Right lobe of liver (tissue), 6 donors: ENCODE data around the gene SCNN1A. TPM values are rescaled to one million over a fixed set of nuclear protein-coding genes. Genes with fewer than 3 reads are reported as not detected.

Experiments used
- ATAC-seq, 4 donors: fragments of 200-7000 bp; cut with Tn5 transposase; one replicate each; pipeline ENCODE4 v1.9.1; 2020; ENCODE audit warnings: mild to moderate bottlenecking in 4 of 4, moderate library complexity in 4 of 4
- DNase-seq, 3 donors: peaks; one replicate each; pipeline ENCODE4 v3.0.0-alpha.2; 2020
- H3K27ac ChIP-seq, 3 donors: fragments of 200-600 bp; one replicate each; pipeline ENCODE4 v1.8.0; 2022
- H3K27me3 ChIP-seq, 2 donors: fragments of 200-600 bp; one replicate each; pipeline ENCODE4 v1.8.0; 2022
- H3K36me3 ChIP-seq, 4 donors: fragments of 200-600 bp; sonication (generic) in 1 of 4; one replicate each; pipeline versions ENCODE4 v1.5.1 to v1.8.0; 2017 to 2022; ENCODE audit warnings: control low read depth in 1 of 4
- H3K4me1 ChIP-seq, 4 donors: fragments of 200-600 bp; sonication (generic) in 1 of 4; one replicate each; pipeline versions ENCODE4 v1.5.1 to v1.8.0; 2017 to 2022; ENCODE audit warnings: control low read depth in 1 of 4
- H3K4me3 ChIP-seq, 3 donors: fragments of 200-600 bp; one replicate each; pipeline ENCODE4 v1.8.0; 2022
- H3K9me3 ChIP-seq, 4 donors: fragments of 200-600 bp; sonication (generic) in 1 of 4; one replicate each; pipeline versions ENCODE4 v1.5.1 to v1.8.0; 2017 to 2022; ENCODE audit warnings: control low read depth in 1 of 4
- CTCF ChIP-seq, 4 donors: fragments of 200-600 bp in 3 of 4; fragments of 450-650 bp in 1 of 4; IDR thresholded peaks; one replicate each; pipeline versions ENCODE4 v1.5.1 to v1.8.0; 2016 to 2022; ENCODE audit warnings: antibody characterized with exemption in 4 of 4, mild to moderate bottlenecking in 2 of 4
- POLR2A ChIP-seq: fragments of 450-650 bp; IDR thresholded peaks from one replicate; pipeline ENCODE4 v1.6.1; 2017; ENCODE audit warnings: antibody characterized with exemption, mild to moderate bottlenecking
- WGBS: methylation state at CpG from one replicate; pipeline ENCODE4 v1.1.6; 2018; ENCODE audit warnings: low coverage, low lambda C conversion rate; ENCODE audit not compliant: insufficient coverage; ENCODE audit errors: missing lambda C conversion rate; 5-methylcytosine and 5-hydroxymethylcytosine counted together
- intact Hi-C, 2 donors: fragments of 100-400 bp; cut with DNase I; formaldehyde crosslinking; loops; one replicate each; pipeline versions ENCODE4 v1.11.2 to v1.14.1; 2022
- total RNA-seq, 6 experiments: library from RNA; depleted of rRNA in 2 of 6; stranded (reverse); fragments of >200 nt in 2 of 6; fragmentation: NEBNext Ultra II Directional in 3 of 6; extraction: Animal tissue kit (Norgen Biotek cat#: 25700) in 3 of 6; gene quantifications; one replicate each; pipeline versions ENCODE4 v1.1.0 to v1.2.4, GENCODE V29; 2016 to 2023
- donor health status: DM: no; HTN: yes; CAD: no.
- donor health status: DM: no; HTN: no; CAD: no.
- donor health status: DM: no; HTN: no; CAD: no.
- donor health status: DM: no; HTN: yes; CAD: no.
- donor health status: DM: no; HTN: yes; CAD: no.

SCNN1A gene
- total RNA-seq, 6 experiments from 2014 or later: 2.1 to 9.5 (median 6.0) TPM

GRCh38 chr12:6333566-6333965, 41.8 kb downstream of the SCNN1A start:
- WGBS: 85% methylated on average over 5 of the region's 9 CpGs
- TF ChIP-seq POLR2A (no peak), CTCF (IDR thresholded peaks at IDR 0.05) (no peak)
- ATAC-seq (no peak), DNase-seq (no peak)
- H3K9me3 ChIP-seq: no peaks in the 10 kb centered on the region
- peaks cover 0 to 60% (median 44%) of the 10 kb centered on the region in 4 donors for H3K36me3 ChIP-seq
- H3K27ac ChIP-seq: peak overlapping the region; percentile 90 to 100 (median 97)
- H3K4me1 ChIP-seq: peaks cover 0 to 52% (median 19%) of the 10 kb centered on the region in 4 donors
- no peak overlapping the region for H3K4me3 ChIP-seq
- no peaks in the 10 kb centered on the region for H3K27me3 ChIP-seq
- intact Hi-C loops: loop anchor here (10.0 kb wide), 2 partner anchors 51 to 201 kb away; partner anchors contain the start of genes LTBR (in 2 of the 2) and GAPDH (in 1 of the 2)

- Histone ChIP-seq H3K4me1 (peaks cover 0 to 47% (median 19%) of the 10 kb centered on the region in 4 donors), H3K4me3 (no peak overlapping the region), H3K27ac (no peak overlapping the region), H3K9me3 (no peaks in the 10 kb centered on the region), H3K27me3 (no peaks in the 10 kb centered on the region), H3K36me3 (peaks cover 0 to 66% (median 48%) of the 10 kb centered on the region in 4 donors)
- 62% methylated on average over 7 of the region's 9 CpGs for WGBS
- no peak for DNase-seq
- intact Hi-C loops: loop anchor here (10.0 kb wide), 2 partner anchors 52 to 202 kb away; partner anchors contain the start of genes LTBR (in 2 of the 2) and GAPDH (in 1 of the 2)
- TF ChIP-seq POLR2A (no peak), CTCF (IDR thresholded peaks at IDR 0.05) (no peak)
- ATAC-seq: no peak
These were observed 42.3 kb downstream of the SCNN1A start for GRCh38 chr12:6333029-6333428.

- Histone ChIP-seq H3K36me3 (peaks cover 0 to 72% (median 51%) of the 10 kb centered on the region in 4 donors), H3K27ac (no peak overlapping the region), H3K27me3 (no peaks in the 10 kb centered on the region), H3K4me3 (no peak overlapping the region), H3K4me1 (peaks cover 0 to 44% (median 17%) of the 10 kb centered on the region in 4 donors), H3K9me3 (no peaks in the 10 kb centered on the region)
- intact Hi-C loops: loop anchor here (10.0 kb wide), 2 partner anchors 52 to 202 kb away; partner anchors contain the start of genes LTBR (in 2 of the 2) and GAPDH (in 1 of the 2)
- WGBS: 65% methylated on average over 4 of the region's 4 CpGs
- no peak for DNase-seq
- TF ChIP-seq POLR2A: no peak
- no peak for TF ChIP-seq CTCF (IDR thresholded peaks at IDR 0.05)
- no peak for ATAC-seq
These were observed 42.9 kb downstream of the SCNN1A start for GRCh38 chr12:6332459-6332858.

- Histone ChIP-seq H3K27ac (peak overlapping the region in 1 of 3 donors; percentile 31), H3K36me3 (peaks cover 0 to 76% (median 51%) of the 10 kb centered on the region in 4 donors), H3K4me3 (no peak overlapping the region), H3K27me3 (no peaks in the 10 kb centered on the region), H3K4me1 (peaks cover 0 to 47% (median 24%) of the 10 kb centered on the region in 4 donors), H3K9me3 (no peaks in the 10 kb centered on the region)
- TF ChIP-seq CTCF (IDR thresholded peaks at IDR 0.05): no peak
- TF ChIP-seq POLR2A: no peak
- WGBS: 48% methylated on average over 4 of the region's 4 CpGs
- intact Hi-C loops: loop anchor here (10.0 kb wide), 2 partner anchors 54 to 204 kb away; partner anchors contain the start of genes LTBR (in 2 of the 2) and GAPDH (in 1 of the 2)
- DNase-seq (no peak), ATAC-seq (no peak)
These were observed 44.2 kb downstream of the SCNN1A start for GRCh38 chr12:6330999-6331714.
